A673 (cell line): ENCODE data around the gene PLTP.

ENCODE experiments used
- CTCF ChIP-seq: fragments of 300-800, 200-600 bp; sonication (generic); conservative IDR thresholded peaks from 2 replicates; pipeline ENCODE4 v1.5.1; 2017; ENCODE audit warnings: low read depth, mild to moderate bottlenecking, antibody characterized with exemption, low read length, moderate library complexity, mixed read lengths
- EZH2 ChIP-seq: fragments of 200-600 bp; sonication (generic); IDR thresholded peaks from 2 replicates; pipeline ENCODE4 v1.6.1; 2017; ENCODE audit warnings: borderline replicate concordance, low read depth, mild to moderate bottlenecking, mixed read lengths, antibody characterized with exemption, low read length; ENCODE audit not compliant: poor library complexity, severe bottlenecking

- TF ChIP-seq CTCF, result no peak
- no peak for TF ChIP-seq EZH2
Observed at GRCh38 chr20:45905505-45906079, 6.4 kb downstream of the PLTP start.
